ENCODE data around the gene LPAR3.

- TF ChIP-seq EZH2 (IDR thresholded peaks at IDR 0.05; ENCODE audit: insufficient read depth, poor library complexity, severe bottlenecking) (no peak), EZH2phosphoT487 (IDR thresholded peaks at IDR 0.05; ENCODE audit: insufficient read depth, low read depth) (no peak)
These were observed 2.4 kb downstream of the LPAR3 start for GRCh38 chr1:84890566-84890965.
